Measurements from ENCODE around the gene TMEM171.

DNA sequence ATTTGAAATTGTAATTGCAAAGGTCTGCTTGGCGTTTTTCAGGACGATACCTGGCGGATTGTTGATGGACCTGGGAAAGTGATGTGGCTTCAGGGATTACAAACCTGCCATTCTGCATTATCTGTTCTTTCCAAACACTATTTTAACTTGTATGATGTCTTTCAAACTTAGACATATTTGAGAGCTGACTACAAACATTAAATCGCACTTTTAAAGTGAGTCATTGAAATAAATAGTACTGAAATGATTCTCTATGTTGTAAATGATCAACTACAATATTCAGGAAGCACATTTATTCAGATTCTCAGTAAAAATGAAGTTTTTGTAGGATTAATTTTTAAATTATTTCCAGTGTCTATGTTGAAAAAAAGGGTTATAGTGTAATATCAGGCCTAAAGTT, 32.3 kb upstream of the TMEM171 start:
- TF ChIP-seq, protein P1, sequence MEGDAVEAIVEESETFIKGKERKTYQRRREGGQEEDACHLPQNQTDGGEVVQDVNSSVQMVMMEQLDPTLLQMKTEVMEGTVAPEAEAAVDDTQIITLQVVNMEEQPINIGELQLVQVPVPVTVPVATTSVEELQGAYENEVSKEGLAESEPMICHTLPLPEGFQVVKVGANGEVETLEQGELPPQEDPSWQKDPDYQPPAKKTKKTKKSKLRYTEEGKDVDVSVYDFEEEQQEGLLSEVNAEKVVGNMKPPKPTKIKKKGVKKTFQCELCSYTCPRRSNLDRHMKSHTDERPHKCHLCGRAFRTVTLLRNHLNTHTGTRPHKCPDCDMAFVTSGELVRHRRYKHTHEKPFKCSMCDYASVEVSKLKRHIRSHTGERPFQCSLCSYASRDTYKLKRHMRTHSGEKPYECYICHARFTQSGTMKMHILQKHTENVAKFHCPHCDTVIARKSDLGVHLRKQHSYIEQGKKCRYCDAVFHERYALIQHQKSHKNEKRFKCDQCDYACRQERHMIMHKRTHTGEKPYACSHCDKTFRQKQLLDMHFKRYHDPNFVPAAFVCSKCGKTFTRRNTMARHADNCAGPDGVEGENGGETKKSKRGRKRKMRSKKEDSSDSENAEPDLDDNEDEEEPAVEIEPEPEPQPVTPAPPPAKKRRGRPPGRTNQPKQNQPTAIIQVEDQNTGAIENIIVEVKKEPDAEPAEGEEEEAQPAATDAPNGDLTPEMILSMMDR (IDR thresholded peaks at IDR 0.05; ENCODE audit: low read length) = no peak
- TF ChIP-seq EZH2phosphoT487 (IDR thresholded peaks at IDR 0.05; ENCODE audit: low read length) = no peak

Data from MM.1S (cell line).